Glutamatergic neuron (in vitro differentiated cells): ENCODE data around the gene CTNNA2. TPM values are rescaled to one million over a fixed set of nuclear protein-coding genes. Genes with fewer than 3 reads are reported as not detected.

Source experiments
- DNase-seq: peaks from one replicate; pipeline ENCODE4 v3.0.0; 2022
- H3K27ac Mint-ChIP-seq: one replicate; pipeline ENCODE4 v1.8.0; 2020; ENCODE audit warnings: mild to moderate bottlenecking, mixed read lengths, inconsistent platforms; ENCODE audit not compliant: unreplicated experiment
- H3K27me3 Mint-ChIP-seq: one replicate; pipeline ENCODE4 v1.8.0; 2020; ENCODE audit warnings: mild to moderate bottlenecking, moderate library complexity, mixed read lengths, inconsistent platforms; ENCODE audit not compliant: unreplicated experiment
- H3K36me3 Mint-ChIP-seq: one replicate; pipeline ENCODE4 v1.8.0; 2020; ENCODE audit warnings: mild to moderate bottlenecking, mixed read lengths, inconsistent platforms; ENCODE audit not compliant: unreplicated experiment
- H3K4me1 Mint-ChIP-seq: one replicate; pipeline ENCODE4 v1.8.0; 2020; ENCODE audit warnings: mild to moderate bottlenecking, low read depth, mixed read lengths, inconsistent platforms; ENCODE audit not compliant: unreplicated experiment
- H3K4me3 Mint-ChIP-seq: one replicate; pipeline ENCODE4 v1.8.0; 2020; ENCODE audit warnings: mild to moderate bottlenecking, mixed read lengths, inconsistent platforms; ENCODE audit not compliant: unreplicated experiment
- H3K9me3 Mint-ChIP-seq: one replicate; pipeline ENCODE4 v1.8.0; 2020; ENCODE audit warnings: mild to moderate bottlenecking, moderate library complexity, mixed read lengths, inconsistent platforms; ENCODE audit not compliant: unreplicated experiment
- total RNA-seq: library from RNA; stranded (reverse); fragmentation: NEBNext Ultra II Directional; extraction: Animal tissue kit (Norgen Biotek cat#: 25700); gene quantifications from one replicate; pipeline ENCODE4 v1.2.1, GENCODE V29; 2021; ENCODE audit not compliant: unreplicated experiment
- TF ChIP-seq, protein P1 (sequence below): fragments of 200-600 bp; sonication (generic); IDR thresholded peaks from one replicate; pipeline ENCODE4 v1.5.0; 2021; ENCODE audit not compliant: partially characterized antibody, unreplicated experiment

CTNNA2 gene
- total RNA-seq, 1 donor from 2014 or later = 76.2 TPM

DNA sequence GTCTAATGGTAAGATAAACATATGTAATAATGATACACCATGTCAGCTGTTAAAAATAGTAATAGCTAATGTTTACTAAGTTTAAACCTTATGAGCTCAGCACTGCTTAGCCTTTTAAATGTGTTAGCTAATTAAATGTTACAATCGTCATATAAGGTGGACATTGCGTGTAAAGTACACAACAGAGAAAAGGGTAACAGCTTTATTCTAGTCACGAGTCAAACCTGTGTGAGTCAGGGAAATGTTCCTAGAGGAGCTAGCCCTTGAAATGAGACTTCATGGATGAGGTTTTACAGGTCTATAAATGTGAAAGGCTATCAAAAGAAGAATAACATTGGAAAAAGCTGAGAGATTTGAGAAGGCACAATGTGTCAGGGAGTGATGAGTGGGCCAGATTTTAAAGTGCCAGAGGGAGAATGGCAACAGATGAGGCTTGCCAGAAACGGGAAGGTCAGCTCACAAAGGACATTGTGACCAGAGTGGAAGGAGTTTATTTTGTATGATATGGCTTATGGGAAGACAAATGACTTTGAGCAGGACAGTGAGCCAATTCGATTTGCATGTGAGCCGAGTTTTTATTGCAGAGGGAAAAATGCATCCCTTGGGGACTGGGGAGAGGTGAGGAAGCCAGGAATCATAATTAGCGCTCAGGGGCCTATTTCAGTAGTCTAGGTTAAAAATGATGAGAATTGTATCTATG, 276.3 kb downstream of the CTNNA2 start:
- TF ChIP-seq, protein P1, sequence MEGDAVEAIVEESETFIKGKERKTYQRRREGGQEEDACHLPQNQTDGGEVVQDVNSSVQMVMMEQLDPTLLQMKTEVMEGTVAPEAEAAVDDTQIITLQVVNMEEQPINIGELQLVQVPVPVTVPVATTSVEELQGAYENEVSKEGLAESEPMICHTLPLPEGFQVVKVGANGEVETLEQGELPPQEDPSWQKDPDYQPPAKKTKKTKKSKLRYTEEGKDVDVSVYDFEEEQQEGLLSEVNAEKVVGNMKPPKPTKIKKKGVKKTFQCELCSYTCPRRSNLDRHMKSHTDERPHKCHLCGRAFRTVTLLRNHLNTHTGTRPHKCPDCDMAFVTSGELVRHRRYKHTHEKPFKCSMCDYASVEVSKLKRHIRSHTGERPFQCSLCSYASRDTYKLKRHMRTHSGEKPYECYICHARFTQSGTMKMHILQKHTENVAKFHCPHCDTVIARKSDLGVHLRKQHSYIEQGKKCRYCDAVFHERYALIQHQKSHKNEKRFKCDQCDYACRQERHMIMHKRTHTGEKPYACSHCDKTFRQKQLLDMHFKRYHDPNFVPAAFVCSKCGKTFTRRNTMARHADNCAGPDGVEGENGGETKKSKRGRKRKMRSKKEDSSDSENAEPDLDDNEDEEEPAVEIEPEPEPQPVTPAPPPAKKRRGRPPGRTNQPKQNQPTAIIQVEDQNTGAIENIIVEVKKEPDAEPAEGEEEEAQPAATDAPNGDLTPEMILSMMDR = no peak
- Mint-ChIP-seq H3K4me3 (no peak overlapping the region), H3K4me1 (no peaks in the 10 kb centered on the region), H3K9me3 (no peaks in the 10 kb centered on the region), H3K36me3 (no peaks in the 10 kb centered on the region), H3K27ac (no peak overlapping the region), H3K27me3 (no peaks in the 10 kb centered on the region)
- no peak for DNase-seq

DNA sequence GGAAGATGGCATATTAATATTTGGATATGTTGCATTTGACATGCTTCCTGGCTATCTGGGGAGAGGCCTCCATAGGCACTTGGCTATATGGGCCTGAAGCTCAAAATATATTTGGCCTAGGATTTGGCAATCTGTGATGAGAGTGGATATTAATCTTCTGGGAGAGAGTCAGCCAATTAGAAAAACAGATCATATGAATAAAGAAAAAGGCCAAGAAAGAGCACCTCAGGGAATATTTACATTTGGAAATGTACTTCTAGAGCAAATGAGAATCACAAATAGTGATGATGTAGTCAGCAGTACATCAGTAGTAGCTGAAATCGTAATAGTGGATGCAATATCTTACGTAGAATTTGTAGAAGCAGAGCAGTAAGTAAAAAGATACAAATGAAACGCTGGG, 277.0 kb downstream of the CTNNA2 start:
- no peaks in the 10 kb centered on the region for H3K27me3 Mint-ChIP-seq
- no peak overlapping the region for H3K27ac Mint-ChIP-seq
- DNase-seq = no peak
- no peaks in the 10 kb centered on the region for H3K9me3 Mint-ChIP-seq
- no peaks in the 10 kb centered on the region for H3K36me3 Mint-ChIP-seq
- H3K4me3 Mint-ChIP-seq = no peak overlapping the region
- H3K4me1 Mint-ChIP-seq = no peaks in the 10 kb centered on the region
- TF ChIP-seq, protein P1 = no peak

DNA sequence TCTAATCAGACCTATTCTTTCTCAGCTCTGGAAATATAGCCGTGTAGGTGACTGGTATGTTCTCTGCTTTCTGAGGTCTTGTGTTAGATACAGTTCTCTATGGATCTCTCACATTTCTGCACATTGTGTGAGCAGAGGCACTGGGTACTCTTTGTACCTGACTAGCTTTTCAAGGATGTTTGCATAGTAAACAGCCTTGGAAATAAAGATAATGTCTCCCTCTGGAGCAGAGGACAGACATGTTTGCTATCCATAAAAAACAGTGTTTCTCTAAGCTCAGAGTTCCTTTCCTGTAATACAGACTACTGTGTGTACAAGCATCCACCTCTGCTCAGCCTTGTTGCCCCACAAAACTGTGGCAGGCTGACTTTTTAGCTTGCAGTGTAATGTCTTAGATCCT, 279.2 kb downstream of the CTNNA2 start:
- Mint-ChIP-seq H3K27ac (no peak overlapping the region), H3K4me3 (no peak overlapping the region), H3K4me1 (no peaks in the 10 kb centered on the region), H3K27me3 (no peaks in the 10 kb centered on the region), H3K9me3 (no peaks in the 10 kb centered on the region), H3K36me3 (no peaks in the 10 kb centered on the region)
- TF ChIP-seq, protein P1 = no peak
- DNase-seq = no peak

GRCh38 chr2:79793006-79793405, 280.2 kb downstream of the CTNNA2 start:
- no peak overlapping the region for H3K4me3 Mint-ChIP-seq
- TF ChIP-seq, protein P1 = no peak
- H3K4me1 Mint-ChIP-seq = no peaks in the 10 kb centered on the region
- no peak overlapping the region for H3K27ac Mint-ChIP-seq
- no peak for DNase-seq
- H3K36me3 Mint-ChIP-seq = no peaks in the 10 kb centered on the region
- H3K27me3 Mint-ChIP-seq = no peaks in the 10 kb centered on the region
- no peaks in the 10 kb centered on the region for H3K9me3 Mint-ChIP-seq

- Mint-ChIP-seq H3K9me3 (peaks cover 12% of the 10 kb centered on the region), H3K27me3 (peaks cover 12% of the 10 kb centered on the region), H3K4me1 (peaks cover 14% of the 10 kb centered on the region), H3K36me3 (no peaks in the 10 kb centered on the region), H3K4me3 (no peak overlapping the region), H3K27ac (no peak overlapping the region)
- DNase-seq = no peak
- TF ChIP-seq, protein P1 = no peak
Observed at GRCh38 chr2:79796641-79797040, 283.8 kb downstream of the CTNNA2 start.
